SK-N-SH (cell line): ENCODE measurements around the gene PRG3.

Experiments used
- CTCF ChIP-seq: fragments of 200-600 bp; sonication (generic); IDR thresholded peaks from 2 replicates; pipeline ENCODE4 v1.6.1; 2017; ENCODE audit warnings: antibody characterized with exemption, mild to moderate bottlenecking, moderate library complexity
- GABPA ChIP-seq: IDR thresholded peaks from 2 replicates; pipeline ENCODE4 v1.4.0; 2012; ENCODE audit warnings: low read depth, mild to moderate bottlenecking
- USF2 ChIP-seq: fragments of 150-350 bp; IDR thresholded peaks from 2 replicates; pipeline ENCODE4 v1.6.1; 2017; ENCODE audit warnings: antibody characterized with exemption, low read length, low read depth, borderline replicate concordance

DNA sequence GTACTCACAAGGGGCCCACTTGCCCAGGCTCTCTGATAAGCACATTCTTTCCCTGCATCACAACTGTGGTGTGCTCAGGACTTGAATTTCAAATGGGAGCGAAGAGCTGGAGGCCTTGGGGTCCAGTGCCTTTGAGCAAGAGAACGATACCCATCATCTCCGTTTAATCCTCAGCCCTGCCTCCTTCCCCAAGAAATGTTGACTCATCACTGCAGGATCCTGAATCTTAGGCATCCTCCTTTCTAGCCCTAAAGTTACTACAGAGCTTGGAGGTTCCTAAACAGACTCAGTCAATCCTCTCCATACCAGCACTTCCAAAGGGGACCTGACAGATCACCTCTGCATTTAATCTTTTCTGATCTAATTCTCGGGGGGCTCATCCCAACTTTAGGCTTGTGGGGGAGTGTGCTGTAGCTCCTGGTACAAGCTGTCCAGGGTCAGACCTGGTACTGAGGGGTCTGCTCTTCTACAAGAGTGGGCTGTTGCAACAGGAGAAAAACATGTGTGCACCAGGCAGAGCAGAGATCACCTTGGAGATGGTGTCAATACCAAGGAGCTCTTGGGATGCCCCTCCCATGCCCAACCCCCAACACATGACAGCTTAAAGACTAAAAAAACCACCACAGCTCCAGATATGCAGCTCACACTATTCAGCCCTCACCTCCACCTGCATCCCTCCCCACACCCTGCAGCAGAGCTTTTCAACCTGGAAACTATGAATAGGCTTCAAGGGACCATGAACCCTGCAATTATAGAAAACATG is 13.4 kb upstream of the PRG3 start:
- TF ChIP-seq GABPA: no peak
- no peak for TF ChIP-seq CTCF
- no peak for TF ChIP-seq USF2
